Left lung (tissue), 10 donors: Measurements from ENCODE around the gene LEP. TPM values are rescaled to one million over a fixed set of nuclear protein-coding genes. Genes with fewer than 3 reads are reported as not detected.

ENCODE experiments used
- ATAC-seq: fragments of 200-7000 bp; cut with Tn5 transposase; one replicate; pipeline ENCODE4 v1.9.1; 2020; ENCODE audit warnings: moderate library complexity
- DNase-seq, 4 donors: peaks; one replicate each; pipeline ENCODE4 v3.0.0-alpha.2; 2013 to 2020
- H3K27ac ChIP-seq, 2 donors: fragments of 200-600 bp; sonication (generic) in 1 of 2; one replicate each; pipeline versions ENCODE4 v1.5.0 to v1.8.0; 2020 to 2021
- H3K27me3 ChIP-seq, 2 donors: fragments of 200-600 bp; sonication (generic) in 1 of 2; one replicate each; pipeline versions ENCODE4 v1.5.0 to v1.8.0; 2020 to 2021
- H3K36me3 ChIP-seq, 2 donors: fragments of 200-600 bp; sonication (generic) in 1 of 2; one replicate each; pipeline versions ENCODE4 v1.5.0 to v1.8.0; 2020 to 2021
- H3K4me1 ChIP-seq, 2 donors: fragments of 200-600 bp; one replicate each; pipeline ENCODE4 v1.8.0; 2021
- H3K4me3 ChIP-seq, 2 donors: fragments of 200-600 bp; sonication (generic) in 1 of 2; one replicate each; pipeline versions ENCODE4 v1.5.0 to v1.8.0; 2020 to 2021; ENCODE audit warnings: mild to moderate bottlenecking in 1 of 2
- H3K9me3 ChIP-seq, 2 donors: fragments of 200-600 bp; sonication (generic) in 1 of 2; one replicate each; pipeline versions ENCODE4 v1.5.0 to v1.8.0; 2020 to 2021
- intact Hi-C, 2 donors: fragments of 100-400 bp; cut with DNase I; formaldehyde crosslinking; loops; one replicate each; pipeline versions ENCODE4 v1.11.2 to v1.14.2; 2022
- polyA plus RNA-seq, 6 donors: library from polyadenylated mRNA; unstranded; fragments of 120-200 nt; gene quantifications; one replicate each; pipeline ENCODE4 v1.2.1, GENCODE V29; 2013; ENCODE audit not compliant: insufficient read length in 6 of 6
- total RNA-seq, 2 donors: library from RNA; stranded (reverse); fragmentation: NEBNext Ultra II Directional; extraction: Animal tissue kit (Norgen Biotek cat#: 25700); gene quantifications; one replicate each; pipeline ENCODE4 v1.2.1, GENCODE V29; 2021
- TF ChIP-seq, protein P1 (sequence below), 2 donors: fragments of 200-600 bp; sonication (generic) in 1 of 2; IDR thresholded peaks; one replicate each; pipeline versions ENCODE4 v1.5.0 to v1.8.0; 2021; ENCODE audit warnings: antibody characterized with exemption in 2 of 2
- donor health status: DM: no; HTN: yes; CAD: no.
- donor health status: DM: no; HTN: no; CAD: no.

Gene LEP
- total and polyA plus RNA-seq, 8 donors, result 0.04 to 0.16 (median 0.11) TPM

DNA sequence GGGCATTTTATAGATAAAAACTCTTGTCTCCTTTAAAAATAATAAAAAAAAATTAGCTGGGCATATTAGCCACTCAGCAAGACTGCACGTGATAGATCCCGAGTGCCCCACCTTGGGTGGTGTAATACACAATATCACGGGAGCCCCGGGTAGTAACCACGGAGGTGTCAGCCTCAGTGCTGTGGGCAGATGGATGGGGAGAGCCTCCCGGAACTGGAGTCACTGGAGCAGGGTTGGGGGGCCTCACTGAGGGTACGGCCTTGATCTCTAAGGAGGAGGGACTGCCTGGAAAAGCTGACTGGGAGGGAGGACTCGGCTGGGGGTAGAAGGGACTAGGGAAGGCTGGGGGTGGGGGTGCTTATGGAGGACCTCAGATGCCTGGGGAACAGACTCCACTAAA is 12.6 kb downstream of the LEP start:
- DNase-seq, result no peak
- ATAC-seq, result no peak
- H3K4me3 ChIP-seq, result no peak overlapping the region
- no peak overlapping the region for H3K27ac ChIP-seq
- TF ChIP-seq, protein P1, sequence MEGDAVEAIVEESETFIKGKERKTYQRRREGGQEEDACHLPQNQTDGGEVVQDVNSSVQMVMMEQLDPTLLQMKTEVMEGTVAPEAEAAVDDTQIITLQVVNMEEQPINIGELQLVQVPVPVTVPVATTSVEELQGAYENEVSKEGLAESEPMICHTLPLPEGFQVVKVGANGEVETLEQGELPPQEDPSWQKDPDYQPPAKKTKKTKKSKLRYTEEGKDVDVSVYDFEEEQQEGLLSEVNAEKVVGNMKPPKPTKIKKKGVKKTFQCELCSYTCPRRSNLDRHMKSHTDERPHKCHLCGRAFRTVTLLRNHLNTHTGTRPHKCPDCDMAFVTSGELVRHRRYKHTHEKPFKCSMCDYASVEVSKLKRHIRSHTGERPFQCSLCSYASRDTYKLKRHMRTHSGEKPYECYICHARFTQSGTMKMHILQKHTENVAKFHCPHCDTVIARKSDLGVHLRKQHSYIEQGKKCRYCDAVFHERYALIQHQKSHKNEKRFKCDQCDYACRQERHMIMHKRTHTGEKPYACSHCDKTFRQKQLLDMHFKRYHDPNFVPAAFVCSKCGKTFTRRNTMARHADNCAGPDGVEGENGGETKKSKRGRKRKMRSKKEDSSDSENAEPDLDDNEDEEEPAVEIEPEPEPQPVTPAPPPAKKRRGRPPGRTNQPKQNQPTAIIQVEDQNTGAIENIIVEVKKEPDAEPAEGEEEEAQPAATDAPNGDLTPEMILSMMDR (IDR thresholded peaks at IDR 0.05), result no peak
- H3K9me3 ChIP-seq, result no peaks in the 10 kb centered on the region
- intact Hi-C loops, result no loop called here
- H3K27me3 ChIP-seq, result no peaks in the 10 kb centered on the region
- no peaks in the 10 kb centered on the region for H3K36me3 ChIP-seq
- no peaks in the 10 kb centered on the region for H3K4me1 ChIP-seq

DNA sequence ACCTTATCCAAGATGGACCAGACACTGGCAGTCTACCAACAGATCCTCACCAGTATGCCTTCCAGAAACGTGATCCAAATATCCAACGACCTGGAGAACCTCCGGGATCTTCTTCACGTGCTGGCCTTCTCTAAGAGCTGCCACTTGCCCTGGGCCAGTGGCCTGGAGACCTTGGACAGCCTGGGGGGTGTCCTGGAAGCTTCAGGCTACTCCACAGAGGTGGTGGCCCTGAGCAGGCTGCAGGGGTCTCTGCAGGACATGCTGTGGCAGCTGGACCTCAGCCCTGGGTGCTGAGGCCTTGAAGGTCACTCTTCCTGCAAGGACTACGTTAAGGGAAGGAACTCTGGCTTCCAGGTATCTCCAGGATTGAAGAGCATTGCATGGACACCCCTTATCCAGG is 13.4 kb downstream of the LEP start:
- no peak for DNase-seq
- ATAC-seq, result no peak
- intact Hi-C loops, result no loop called here
- H3K27me3 ChIP-seq, result no peaks in the 10 kb centered on the region
- no peak overlapping the region for H3K27ac ChIP-seq
- H3K4me3 ChIP-seq, result no peak overlapping the region
- TF ChIP-seq, protein P1 (IDR thresholded peaks at IDR 0.05), result no peak
- peaks cover 0 to 2% of the 10 kb centered on the region in 2 donors for H3K4me1 ChIP-seq
- H3K36me3 ChIP-seq, result no peaks in the 10 kb centered on the region
- no peaks in the 10 kb centered on the region for H3K9me3 ChIP-seq

DNA sequence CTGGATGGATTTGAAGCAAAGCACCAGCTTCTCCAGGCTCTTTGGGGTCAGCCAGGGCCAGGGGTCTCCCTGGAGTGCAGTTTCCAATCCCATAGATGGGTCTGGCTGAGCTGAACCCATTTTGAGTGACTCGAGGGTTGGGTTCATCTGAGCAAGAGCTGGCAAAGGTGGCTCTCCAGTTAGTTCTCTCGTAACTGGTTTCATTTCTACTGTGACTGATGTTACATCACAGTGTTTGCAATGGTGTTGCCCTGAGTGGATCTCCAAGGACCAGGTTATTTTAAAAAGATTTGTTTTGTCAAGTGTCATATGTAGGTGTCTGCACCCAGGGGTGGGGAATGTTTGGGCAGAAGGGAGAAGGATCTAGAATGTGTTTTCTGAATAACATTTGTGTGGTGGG is 14.2 kb downstream of the LEP start:
- no peak overlapping the region for H3K4me3 ChIP-seq
- TF ChIP-seq, protein P1 (IDR thresholded peaks at IDR 0.05), result no peak
- no peak overlapping the region for H3K27ac ChIP-seq
- no peaks in the 10 kb centered on the region for H3K27me3 ChIP-seq
- H3K36me3 ChIP-seq, result no peaks in the 10 kb centered on the region
- DNase-seq, result no peak
- intact Hi-C loops, result no loop called here
- no peaks in the 10 kb centered on the region for H3K9me3 ChIP-seq
- no peak for ATAC-seq
- peaks cover 0 to 3% of the 10 kb centered on the region in 2 donors for H3K4me1 ChIP-seq

DNA sequence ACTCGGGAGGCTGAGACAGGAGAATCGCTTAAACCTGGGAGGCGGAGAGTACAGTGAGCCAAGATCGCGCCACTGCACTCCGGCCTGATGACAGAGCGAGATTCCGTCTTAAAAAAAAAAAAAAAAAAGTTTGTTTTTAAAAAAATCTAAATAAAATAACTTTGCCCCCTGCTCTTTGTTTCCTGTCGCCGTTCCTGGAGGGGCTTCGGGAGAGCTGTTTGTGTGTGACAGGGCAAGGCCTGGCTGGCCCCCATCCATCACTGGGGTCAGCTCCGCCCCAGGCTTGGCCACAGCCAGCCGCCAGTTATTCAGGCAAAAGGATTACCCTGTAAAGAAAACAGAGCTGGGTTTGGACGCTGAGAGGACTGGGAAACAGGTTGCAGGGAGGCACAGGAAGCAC is 16.4 kb downstream of the LEP start:
- DNase-seq, result no peak
- Histone ChIP-seq H3K27ac (no peak overlapping the region), H3K4me3 (no peak overlapping the region), H3K9me3 (no peaks in the 10 kb centered on the region), H3K27me3 (no peaks in the 10 kb centered on the region), H3K4me1 (peaks cover 0 to 3% of the 10 kb centered on the region in 2 donors), H3K36me3 (no peaks in the 10 kb centered on the region)
- TF ChIP-seq, protein P1 (IDR thresholded peaks at IDR 0.05), result no peak
- no peak for ATAC-seq
- intact Hi-C loops, result no loop called here

DNA sequence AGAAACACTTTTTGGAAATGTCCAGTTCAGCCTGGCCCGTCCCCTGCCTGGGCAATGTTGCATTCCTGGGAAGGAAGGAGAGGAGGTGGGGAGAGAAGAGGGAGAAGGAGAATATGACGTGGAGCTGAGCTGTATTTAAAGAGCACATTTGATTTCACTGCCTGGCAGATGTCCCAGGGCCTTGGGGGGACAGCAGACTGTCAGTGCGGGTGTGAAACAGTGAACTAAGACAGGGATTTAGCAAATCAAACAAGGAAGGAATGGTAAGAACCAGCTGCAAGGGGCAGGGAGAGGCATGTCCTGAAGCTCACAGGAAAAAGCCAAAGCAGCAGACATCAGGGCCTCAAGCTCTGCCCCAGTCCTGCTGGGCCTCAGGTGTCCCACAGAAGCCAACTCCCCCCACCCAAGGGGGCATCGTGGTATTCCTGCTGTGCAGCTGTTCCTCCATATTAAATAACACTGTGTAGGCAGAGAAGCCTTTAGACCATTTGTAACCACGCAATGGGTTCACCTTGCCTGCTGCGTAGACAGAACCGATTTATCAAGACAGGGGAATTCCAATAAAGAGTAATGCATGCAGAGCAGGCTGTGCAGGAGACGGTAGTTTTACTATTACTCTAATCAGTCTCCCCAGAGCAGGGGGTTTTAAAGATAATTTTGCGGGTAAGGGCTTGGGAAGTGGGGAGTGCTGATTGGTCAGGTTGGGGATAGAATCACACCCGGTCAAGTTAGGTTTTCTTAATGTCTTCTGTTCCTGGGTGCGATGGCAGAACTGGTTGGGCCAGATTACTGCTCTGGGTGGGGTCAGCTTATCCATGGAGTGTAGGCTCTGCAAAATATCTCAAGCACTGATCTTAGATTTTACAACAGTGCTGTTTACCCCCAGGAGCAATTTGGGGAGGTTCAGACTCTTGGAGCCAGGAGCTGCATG is 18.3 kb downstream of the LEP start:
- DNase-seq (peak in 2 of 4 donors; percentile 28 to 54), ATAC-seq (peak; percentile 88)
- H3K27ac ChIP-seq, result peak overlapping the region in 1 of 2 donors; percentile 10
- TF ChIP-seq, protein P1 (IDR thresholded peaks at IDR 0.05), result no peak
- no peaks in the 10 kb centered on the region for H3K9me3 ChIP-seq
- no peak overlapping the region for H3K4me3 ChIP-seq
- intact Hi-C loops, result no loop called here
- no peaks in the 10 kb centered on the region for H3K27me3 ChIP-seq
- no peaks in the 10 kb centered on the region for H3K36me3 ChIP-seq
- H3K4me1 ChIP-seq, result peaks cover 0 to 3% of the 10 kb centered on the region in 2 donors
